Adrenal gland (tissue), 12 donors: Measurements from ENCODE around the gene CIC. TPM values are rescaled to one million over a fixed set of nuclear protein-coding genes. Genes with fewer than 3 reads are reported as not detected.
A peak's percentile ranks its signal among the peaks of the same experiment; 100 is the strongest.

ENCODE experiments used
- DNase-seq, 7 donors: peaks; one replicate each; pipeline ENCODE4 v3.0.0-alpha.2; 2019 to 2020
- H3K27ac ChIP-seq, 5 donors: fragments of 200-600 bp; sonication (generic) in 4 of 5; 1 replicate in 3 of 5; 2 replicates in 2 of 5; pipeline versions ENCODE4 v1.5.1 to v1.8.0; 2016 to 2020; ENCODE audit warnings: mild to moderate bottlenecking in 1 of 5
- H3K27me3 ChIP-seq: fragments of 200-600 bp; 2 replicates; pipeline ENCODE4 v1.8.0; 2021
- H3K36me3 ChIP-seq, 2 donors: fragments of 200-600 bp; replicated peaks in 1 of 2; 1 replicate in 1 of 2; 2 replicates in 1 of 2; pipeline versions ENCODE4 v1.5.1 to v1.8.0; 2018 to 2022
- H3K4me1 ChIP-seq, 2 donors: fragments of 200-600 bp; replicated peaks in 1 of 2; 1 replicate in 1 of 2; 2 replicates in 1 of 2; pipeline versions ENCODE4 v1.5.1 to v1.8.0; 2018 to 2021
- H3K4me3 ChIP-seq, 4 donors: fragments of 200-600 bp; sonication (generic) in 3 of 4; one replicate each; pipeline ENCODE4 v1.5.1; 2016 to 2018
- H3K9me3 ChIP-seq, 3 donors: fragments of 200-600 bp; sonication (generic) in 1 of 3; replicated peaks in 1 of 3; 1 replicate in 2 of 3; 2 replicates in 1 of 3; pipeline versions ENCODE4 v1.5.1 to v1.8.0; 2016 to 2021
- CTCF ChIP-seq, 6 experiments: fragments of 450-650 bp in 4 of 6; fragments of 200-600 bp in 2 of 6; sonication (generic) in 1 of 6; IDR thresholded peaks; 1 replicate in 5 of 6; 2 replicates in 1 of 6; pipeline versions ENCODE4 v1.5.1 to v1.8.0; 2016 to 2021; ENCODE audit warnings: antibody characterized with exemption in 6 of 6, mild to moderate bottlenecking in 2 of 6, moderate library complexity in 1 of 6
- POLR2A ChIP-seq, 2 donors: fragments of 450-650 bp; IDR thresholded peaks; one replicate each; pipeline ENCODE4 v1.6.1; 2017; ENCODE audit warnings: antibody characterized with exemption in 2 of 2, mild to moderate bottlenecking in 2 of 2, moderate library complexity in 1 of 2
- WGBS, 4 donors: extraction: QIAGEN DNeasy Blood & Tissue Kit in 2 of 4; methylation state at CpG; one replicate each; pipeline versions ENCODE4 v1.1.5 to v1.1.7; 2013 to 2017; 5-methylcytosine and 5-hydroxymethylcytosine counted together
- intact Hi-C, 2 donors: fragments of 100-400 bp; cut with DNase I; formaldehyde crosslinking; loops; one replicate each; pipeline versions ENCODE4 v1.14.1 to v1.15.0; 2022 to 2023
- polyA plus RNA-seq, 3 donors: library from polyadenylated mRNA; stranded (reverse); fragments of 200-250 nt in 2 of 3; fragments of 350-450 nt in 1 of 3; fragmentation: Illumina TruSeq in 1 of 3; extraction: RNeasy Lipid Tissue Mini Kit (QIAGEN cat#74804) in 1 of 3; gene quantifications; one replicate each; pipeline ENCODE4 v1.2.3, GENCODE V29; 2013 to 2014
- total RNA-seq, 9 donors: library from RNA; depleted of rRNA in 4 of 9; stranded (reverse); fragments of >200 nt in 4 of 9; fragments of 120-200 nt in 1 of 9; fragmentation: NEBNext Ultra II Directional in 1 of 9; extraction: Animal tissue kit (Norgen Biotek cat#: 25700) in 1 of 9; gene quantifications; one replicate each; pipeline versions ENCODE4 v1.1.0 to v1.2.4, GENCODE V29; 2013 to 2023
- donor health status: healthy with polysubstance abuse.
- donor health status: Bipolar disorder and iron deficiency.
- donor health status: DM: yes; HTN: yes; CAD: no.
- donor health status: DM: no; HTN: no; CAD: no.
- donor health status: DM: no; HTN: no; CAD: no.
- donor health status: DM: yes; HTN: yes; CAD: no.

CIC gene
- total and polyA plus RNA-seq, 12 donors = 11.9 to 171 (median 71.9) TPM

- peak overlapping the region; percentile 60 to 100 (median 99) for H3K27ac ChIP-seq
- TF ChIP-seq CTCF (IDR thresholded peaks at IDR 0.05) (no peak), POLR2A (IDR thresholded peaks at IDR 0.05) (no peak)
- H3K36me3 ChIP-seq = peaks cover 0 to 20% of the 10 kb centered on the region in 2 donors
- WGBS, 4 donors = 62 to 82% (median 75%) methylated on average over 4 of the region's 4 CpGs
- H3K4me3 ChIP-seq = peak overlapping the region in 1 of 4 donors; percentile 90
- no peaks in the 10 kb centered on the region for H3K9me3 ChIP-seq
- H3K4me1 ChIP-seq = peaks cover 55 to 57% of the 10 kb centered on the region in 2 donors
- no peaks in the 10 kb centered on the region for H3K27me3 ChIP-seq
- intact Hi-C loops = loop anchor here in 1 of 2 donors (2.0 kb wide), 1 partner anchor 27 kb away; no protein-coding TSS in a partner anchor
- DNase-seq = peak in 1 of 7 donors; percentile 26
These were observed 17.3 kb upstream of the CIC start for GRCh38 chr19:42251572-42252358.

- H3K27me3 ChIP-seq = no peaks in the 10 kb centered on the region
- peak overlapping the region; percentile 6 to 90 (median 60) for H3K4me3 ChIP-seq
- H3K9me3 ChIP-seq = no peaks in the 10 kb centered on the region
- peak; percentile 68 to 84 (median 75) for DNase-seq
- WGBS, 4 donors = 2 to 7% (median 3%) methylated on average over 25 to 27 of the region's 27 CpGs
- peaks cover 0 to 20% of the 10 kb centered on the region in 2 donors for H3K36me3 ChIP-seq
- intact Hi-C loops = no loop called here
- peak overlapping the region; percentile 91 to 100 (median 99) for H3K27ac ChIP-seq
- TF ChIP-seq POLR2A (IDR thresholded peaks at IDR 0.05) = peak in 1 of 2 donors; percentile 57
- no peak for TF ChIP-seq CTCF (IDR thresholded peaks at IDR 0.05)
- H3K4me1 ChIP-seq = peaks cover 47 to 51% of the 10 kb centered on the region in 2 donors
These were observed 16.4 kb upstream of the CIC start for GRCh38 chr19:42252365-42253244.

- Histone ChIP-seq H3K9me3 (no peaks in the 10 kb centered on the region), H3K27ac (peak overlapping the region; percentile 91 to 100 (median 99)), H3K4me1 (peaks cover 44 to 51% of the 10 kb centered on the region in 2 donors), H3K4me3 (peak overlapping the region; percentile 62 to 90 (median 86)), H3K36me3 (peaks cover 0 to 17% of the 10 kb centered on the region in 2 donors), H3K27me3 (no peaks in the 10 kb centered on the region)
- TF ChIP-seq POLR2A (IDR thresholded peaks at IDR 0.05) (peak in 1 of 2 donors; percentile 42), CTCF (IDR thresholded peaks at IDR 0.05) (no peak)
- peak; percentile 65 to 81 (median 74) for DNase-seq
- intact Hi-C loops = loop anchor here in 1 of 2 donors (2.0 kb wide), 1 partner anchor 15 kb away; the partner anchor contains the start of gene CIC
- 0 to 1% (median 0%) methylated on average over 12 to 66 of the region's 71 CpGs for WGBS, 4 donors
These were observed 15.6 kb upstream of the CIC start for GRCh38 chr19:42253245-42254088.
